NT2/D1 (cell line): ENCODE data around the gene SLC38A7.

ENCODE experiments used
- SUZ12 ChIP-seq: IDR thresholded peaks from 2 replicates; pipeline ENCODE4 v1.6.1; 2011; ENCODE audit not compliant: insufficient read length, insufficient read depth; ENCODE audit errors: extremely low read depth
- YY1 ChIP-seq: IDR thresholded peaks from 2 replicates; pipeline ENCODE4 v1.6.1; 2011; ENCODE audit not compliant: insufficient read length, insufficient read depth
- ZNF274 ChIP-seq: IDR thresholded peaks from 2 replicates; pipeline ENCODE4 v1.6.1; 2011; ENCODE audit warnings: mild to moderate bottlenecking, low read depth, low read length

DNA sequence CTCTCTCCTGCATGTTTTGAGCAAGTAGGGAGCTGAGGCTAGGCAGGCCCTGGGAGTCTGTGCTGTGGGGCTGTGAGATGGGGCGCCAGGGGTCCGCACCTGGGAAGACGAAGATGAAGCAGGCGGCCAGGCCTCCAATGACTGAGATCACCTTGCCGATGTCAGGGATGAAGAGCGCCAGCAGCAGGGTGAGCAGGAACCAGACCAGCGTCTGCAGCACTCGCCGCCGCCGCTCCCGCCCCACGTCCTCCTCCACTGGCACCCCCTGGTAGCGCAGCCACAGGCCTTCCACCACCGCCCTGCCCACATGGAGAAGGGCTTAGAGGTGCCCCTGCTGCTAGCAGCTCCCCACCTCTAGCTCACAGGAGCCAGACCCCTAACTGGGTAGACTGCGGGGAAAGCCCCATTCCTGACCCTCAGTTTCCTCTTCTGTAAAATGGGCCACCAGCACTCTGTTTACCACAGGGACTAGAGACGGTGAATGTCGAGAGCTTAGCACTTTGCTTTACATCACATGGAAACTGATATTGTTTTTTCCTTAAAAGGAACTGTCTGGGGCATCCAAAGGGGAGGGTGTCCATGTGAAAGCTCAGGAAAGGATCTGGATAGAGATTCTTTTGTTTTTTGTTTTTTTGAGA is 13.5 kb downstream of the SLC38A7 start:
- no peak for TF ChIP-seq ZNF274
- TF ChIP-seq SUZ12, result no peak
- TF ChIP-seq YY1, result no peak
